ENCODE data around the gene LPAR6. TPM values are rescaled to one million over a fixed set of nuclear protein-coding genes. Genes with fewer than 3 reads are reported as not detected.

LPAR6 gene
- total RNA-seq, 4 donors from 2014 or later = 18.0 to 35.3 (median 23.1) TPM

GRCh38 chr13:48393698-48394085 is 19.2 kb downstream of the LPAR6 start:
- WGBS, 2 donors = 84 to 97% methylated on average over 2 of the region's 2 CpGs
- TF ChIP-seq CTCF (IDR thresholded peaks at IDR 0.05) (no peak), POLR2A (IDR thresholded peaks at IDR 0.05) (no peak)
- H3K4me3 ChIP-seq (ENCODE audit: low read depth, poor library complexity, severe bottlenecking) = no peak overlapping the region
- no peak for DNase-seq (ENCODE audit: low spot score in 2 of 2)
- intact Hi-C loops (cut with DNase I; ENCODE audit: low total_unique reads) = loop anchor here (10.0 kb wide), 1 partner anchor 79 kb away; no protein-coding TSS in a partner anchor

DNA sequence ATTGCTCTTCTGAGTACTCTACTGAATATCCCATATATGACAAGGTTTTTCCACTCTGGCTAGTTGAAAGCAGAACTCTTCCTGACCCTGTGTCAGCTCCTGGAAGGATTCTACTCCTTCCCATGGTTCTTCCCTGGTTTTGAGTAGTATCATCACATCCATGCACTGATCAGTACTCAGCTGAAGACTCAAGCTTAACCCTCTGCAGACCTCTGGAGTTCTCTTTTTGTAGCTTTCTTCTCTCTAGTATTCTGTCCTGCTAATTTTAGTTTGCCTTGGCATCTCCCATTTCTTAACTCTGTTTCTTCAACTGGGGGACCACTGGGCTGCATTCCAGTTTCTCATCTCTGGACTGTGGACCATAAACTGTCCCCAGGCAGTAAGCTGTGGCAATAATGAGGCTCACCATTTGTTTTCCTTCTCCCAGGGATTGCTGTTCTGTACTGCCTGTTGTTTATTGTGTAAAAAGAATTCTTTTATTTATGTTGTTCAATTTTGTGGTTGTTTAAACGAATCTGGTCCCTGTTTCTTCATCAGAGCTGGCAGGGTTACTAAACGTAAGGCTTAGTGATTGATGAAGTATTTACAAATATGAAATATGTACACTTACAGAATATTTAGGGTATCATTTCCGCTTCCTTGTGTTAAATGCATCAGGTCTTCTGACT is 19.7 kb downstream of the LPAR6 start:
- intact Hi-C loops (cut with DNase I; ENCODE audit: low total_unique reads) = loop anchor here (10.0 kb wide), 1 partner anchor 78 kb away; no protein-coding TSS in a partner anchor
- no peak overlapping the region for H3K4me3 ChIP-seq (ENCODE audit: low read depth, poor library complexity, severe bottlenecking)
- WGBS, 2 donors = 88 to 92% methylated on average over 3 of the region's 3 CpGs
- TF ChIP-seq POLR2A (IDR thresholded peaks at IDR 0.05) = no peak
- no peak for TF ChIP-seq CTCF (IDR thresholded peaks at IDR 0.05)
- DNase-seq (ENCODE audit: low spot score in 2 of 2) = no peak

GRCh38 chr13:48391257-48391656 is 21.7 kb downstream of the LPAR6 start:
- intact Hi-C loops (cut with DNase I; ENCODE audit: low total_unique reads) = loop anchor here (10.0 kb wide), 1 partner anchor 76 kb away; no protein-coding TSS in a partner anchor
- TF ChIP-seq CTCF (IDR thresholded peaks at IDR 0.05) (no peak), POLR2A (IDR thresholded peaks at IDR 0.05) (no peak)
- no peak for DNase-seq (ENCODE audit: low spot score in 2 of 2)
- 95 to 98% methylated on average over 3 of the region's 3 CpGs for WGBS, 2 donors
- H3K4me3 ChIP-seq (ENCODE audit: low read depth, poor library complexity, severe bottlenecking) = no peak overlapping the region

DNA sequence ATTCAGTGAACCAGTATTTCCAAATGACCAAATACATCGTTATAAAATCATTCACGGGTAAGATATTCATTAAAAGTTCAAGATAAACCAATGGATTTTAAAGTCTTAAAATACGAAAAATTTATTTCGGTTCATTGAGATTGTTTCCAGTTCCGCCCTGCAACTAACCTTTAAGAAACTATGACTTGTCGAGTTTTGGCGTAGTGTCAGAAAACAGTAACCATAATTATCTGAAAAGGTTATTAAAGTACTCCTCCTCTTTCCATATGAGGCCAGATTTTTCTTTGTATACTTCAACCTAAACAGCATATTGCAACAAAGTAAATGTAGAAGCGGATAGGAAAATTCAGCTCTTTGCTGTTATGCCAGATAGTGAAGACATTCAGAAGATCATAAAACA is 26.1 kb downstream of the LPAR6 start:
- 92 to 94% methylated on average over 8 of the region's 8 CpGs for WGBS, 2 donors
- TF ChIP-seq CTCF (IDR thresholded peaks at IDR 0.05) (no peak), POLR2A (IDR thresholded peaks at IDR 0.05) (no peak)
- no peak overlapping the region for H3K4me3 ChIP-seq (ENCODE audit: low read depth, poor library complexity, severe bottlenecking)
- DNase-seq (ENCODE audit: low spot score in 2 of 2) = no peak
- intact Hi-C loops (cut with DNase I; ENCODE audit: low total_unique reads) = no loop called here

DNA sequence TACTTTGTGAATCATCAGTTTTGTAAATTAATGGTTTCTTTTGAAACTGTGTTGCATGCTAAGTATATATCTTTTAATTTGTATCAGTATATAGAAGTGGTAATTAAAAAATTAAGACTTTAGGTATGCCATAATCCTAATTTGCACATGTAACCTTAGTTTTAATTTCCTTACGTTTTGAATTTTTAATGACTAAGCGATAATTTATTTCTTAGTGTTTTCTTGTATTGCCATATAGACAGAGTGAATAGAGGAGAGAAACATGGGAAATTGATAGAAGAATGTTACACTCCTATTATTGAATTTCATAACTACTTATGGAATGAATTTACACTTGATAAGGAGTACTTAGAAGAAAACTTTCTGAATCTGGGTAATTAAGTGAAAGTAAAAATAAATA is 29.5 kb downstream of the LPAR6 start:
- DNase-seq (ENCODE audit: low spot score in 2 of 2) = no peak
- no peak overlapping the region for H3K4me3 ChIP-seq (ENCODE audit: low read depth, poor library complexity, severe bottlenecking)
- no peak for TF ChIP-seq POLR2A (IDR thresholded peaks at IDR 0.05)
- TF ChIP-seq CTCF (IDR thresholded peaks at IDR 0.05) = no peak
- intact Hi-C loops (cut with DNase I; ENCODE audit: low total_unique reads) = no loop called here
- 94 to 96% methylated on average over 2 of the region's 2 CpGs for WGBS, 2 donors

- no peak overlapping the region for H3K4me3 ChIP-seq (ENCODE audit: low read depth, poor library complexity, severe bottlenecking)
- no peak for DNase-seq (ENCODE audit: low spot score in 2 of 2)
- intact Hi-C loops (cut with DNase I; ENCODE audit: low total_unique reads) = no loop called here
- TF ChIP-seq CTCF (IDR thresholded peaks at IDR 0.05) (no peak), POLR2A (IDR thresholded peaks at IDR 0.05) (no peak)
These were observed 32.3 kb downstream of the LPAR6 start for GRCh38 chr13:48380581-48380980.
